ENCODE measurements around the gene HS3ST4. TPM values are rescaled to one million over a fixed set of nuclear protein-coding genes. Genes with fewer than 3 reads are reported as not detected.

The HS3ST4 gene
- total and polyA plus RNA-seq, 2 of the 8 experiments (the other 6 are each of a cell fraction or from before 2014, with no cell fraction given), result 1.9 to 3.3 TPM

- peaks cover 0 to 1% (median 0%) of the 10 kb centered on the region in 4 experiments; a peak in 1 of 7 replicates for H3K27me3 ChIP-seq (replicated peaks in 1 of 4; ENCODE audit: control insufficient read depth in 3 of 4, extremely low read depth in 1 of 4, insufficient read depth in 3 of 4, low read length in 3 of 4)
- no peaks in the 10 kb centered on the region for H4K20me1 ChIP-seq (replicated peaks in 1 of 2; ENCODE audit: control insufficient read depth in 1 of 2, insufficient read depth in 2 of 2, low read length in 2 of 2)
- H3K14ac ChIP-seq (ENCODE audit: insufficient read length), result no peak overlapping the region
- no peak overlapping the region for H3K9ac ChIP-seq (replicated peaks in 1 of 4; ENCODE audit: extremely low read depth in 1 of 4, low read depth in 3 of 4, low read length in 3 of 4)
- H2BK120ac ChIP-seq (replicated peaks; ENCODE audit: low read depth, low read length), result no peak overlapping the region
- FAIRE-seq, result no peak
- H4K5ac ChIP-seq (ENCODE audit: insufficient read length, low read depth, low read length), result no peak overlapping the region
- CTCF ChIA-PET (ENCODE audit: partially characterized antibody), result interaction anchor here (1.0 to 1.3 kb wide), 2 partner anchors 13 to 32 kb away, joined by 3 read pairs; no protein-coding TSS in a partner anchor
- 85% methylated on average over 2 of the region's 2 CpGs; no CpG with 5 or more reads in 1 of the 2 experiments for WGBS, 2 experiments (ENCODE audit: extremely low coverage in 1 of 2, insufficient coverage in 1 of 2, insufficient read length in 1 of 2, insufficient replicate concordance in 2 of 2, low coverage in 1 of 2, low lambda C conversion rate in 2 of 2, missing lambda C conversion rate in 1 of 2)
- no peaks in the 10 kb centered on the region for H3K79me2 ChIP-seq (ENCODE audit: control insufficient read depth in 1 of 2, insufficient read depth in 2 of 2, low read length in 2 of 2)
- no peak overlapping the region for H3K4ac ChIP-seq (replicated peaks; ENCODE audit: insufficient read length, low read depth, low read length)
- no peak overlapping the region for H2BK12ac ChIP-seq (ENCODE audit: low read depth, low read length)
- no peak overlapping the region for H3K56ac ChIP-seq (replicated peaks; ENCODE audit: insufficient read length, low read depth, low read length)
- no peak overlapping the region for H4K8ac ChIP-seq (ENCODE audit: extremely low read depth, insufficient read depth, low read length)
- H3K23me2 ChIP-seq (ENCODE audit: low read depth, low read length), result no peaks in the 10 kb centered on the region; the same call in 1 of the 2 replicates
- H3K36me3 ChIP-seq (ENCODE audit: control insufficient read depth in 2 of 4, insufficient read depth in 4 of 4, low read length in 3 of 4), result no peaks in the 10 kb centered on the region
- POLR2A ChIA-PET (ENCODE audit: partially characterized antibody), result no interaction called here
- no peak overlapping the region for H3K4me3 ChIP-seq (ENCODE audit: extremely low read depth in 1 of 4, insufficient read depth in 2 of 4, low read depth in 3 of 4, low read length in 4 of 4)
- no peak overlapping the region for H3K18ac ChIP-seq (ENCODE audit: extremely low read depth, low read length)
- no peak overlapping the region for H2AK5ac ChIP-seq (ENCODE audit: low read depth, low read length)
- no peak overlapping the region for H2AFZ ChIP-seq (ENCODE audit: low read length)
- H2BK20ac ChIP-seq (ENCODE audit: low read length), result no peak overlapping the region
- peaks cover 0 to 9% (median 2%) of the 10 kb centered on the region in 4 experiments; a peak in 4 of 7 replicates for H3K4me1 ChIP-seq (replicated peaks in 1 of 4; ENCODE audit: control insufficient read depth in 3 of 4, insufficient read depth in 4 of 4, low read length in 3 of 4)
- no peak overlapping the region for H3K23ac ChIP-seq (ENCODE audit: insufficient read length)
- no peak overlapping the region for H3K4me2 ChIP-seq (ENCODE audit: insufficient read depth in 1 of 2, low read depth in 2 of 2, low read length in 2 of 2)
- no peak overlapping the region for H2BK5ac ChIP-seq (ENCODE audit: low read depth, low read length)
- H3K79me1 ChIP-seq (ENCODE audit: low read depth, low read length), result no peaks in the 10 kb centered on the region
- no peaks in the 10 kb centered on the region for H3K9me3 ChIP-seq (ENCODE audit: insufficient read depth in 2 of 2, low read depth in 1 of 2, low read length in 1 of 2)
- H2BK15ac ChIP-seq (ENCODE audit: low read length), result no peak overlapping the region
- H4K91ac ChIP-seq (replicated peaks; ENCODE audit: insufficient read length, low read length), result no peak overlapping the region
- DNase-seq (ENCODE audit: low read depth in 1 of 2, low spot score in 2 of 2), result no peak
- no peak overlapping the region for H3K27ac ChIP-seq (ENCODE audit: low read depth, low read length)
- no peak for TF ChIP-seq YY1 (IDR thresholded peaks at IDR 0.05; ENCODE audit: low read depth, low read length)
- no peak for TF ChIP-seq E2F6 (IDR thresholded peaks at IDR 0.05)
- TF ChIP-seq KDM1A (IDR thresholded peaks at IDR 0.05; ENCODE audit: borderline replicate concordance, low read length), result no peak
- no peak for TF ChIP-seq POLR2AphosphoS5 (IDR thresholded peaks at IDR 0.05; ENCODE audit: low read depth, low read length)
- TF ChIP-seq CBX5 (IDR thresholded peaks at IDR 0.05; ENCODE audit: low read depth, low read length), result no peak
- TF ChIP-seq RNF2 (IDR thresholded peaks at IDR 0.05; ENCODE audit: borderline replicate concordance, low read depth, low read length, missing control alignments, poor library complexity, severe bottlenecking), result no peak
- no peak for TF ChIP-seq CHD1 (IDR thresholded peaks at IDR 0.05; ENCODE audit: low read depth, low read length)
- no peak for TF ChIP-seq EZH2 (IDR thresholded peaks at IDR 0.05; ENCODE audit: low read depth, low read length, severe bottlenecking)
- TF ChIP-seq SIN3A (conservative IDR thresholded peaks at IDR 0.05 in 1 of 2, IDR thresholded peaks at IDR 0.05 in 1 of 2; ENCODE audit: low read depth in 1 of 2, low read length in 2 of 2), result no peak
- TF ChIP-seq BRCA1 (IDR thresholded peaks at IDR 0.05; ENCODE audit: low read depth, low read length), result no peak
- no peak for TF ChIP-seq BACH1 (IDR thresholded peaks at IDR 0.05; ENCODE audit: low read length)
- TF ChIP-seq JUN (IDR thresholded peaks at IDR 0.05; ENCODE audit: low read depth, low read length), result no peak
- TF ChIP-seq CBX8 (IDR thresholded peaks at IDR 0.05; ENCODE audit: borderline replicate concordance, low read depth, low read length), result no peak
- TF ChIP-seq HDAC6 (IDR thresholded peaks at IDR 0.05; ENCODE audit: low read depth, low read length), result no peak
Measured at GRCh38 chr16:26087091-26087490, 395.3 kb downstream of the HS3ST4 start.
